C4-2B (cell line): Measurements from ENCODE around the gene ZNF407.

Experiments
- H3K27ac ChIP-seq: fragments of 450-650 bp; 2 replicates; pipeline ENCODE4 v1.5.1; 2017
- CTCF ChIP-seq: fragments of 450-650 bp; conservative IDR thresholded peaks from 2 replicates; pipeline ENCODE4 v1.5.1; 2017; ENCODE audit warnings: mild to moderate bottlenecking
- ZFX ChIP-seq: fragments of 450-650 bp; IDR thresholded peaks from 2 replicates; pipeline ENCODE4 v1.6.1; 2017

The ZNF407 gene

GRCh38 chr18:74597662-74598349 lies at the start of gene ZNF407:
Gene ZNF407, plus strand, starts transcription at chr18:74597870. Its CDS starts 33,150 bp downstream, at chr18:74631020.
- H3K27ac ChIP-seq: peak within 1 kb of the TSS; percentile 89
- TF ChIP-seq CTCF (no peak), ZFX (no peak)

GRCh38 chr18:74549591-74550104 lies 48.0 kb upstream of the ZNF407 start:
- TF ChIP-seq ZFX (no peak), CTCF (no peak)
- H3K27ac ChIP-seq: no peak overlapping the region

GRCh38 chr18:74550886-74551285 lies 46.8 kb upstream of the ZNF407 start:
- no peak for TF ChIP-seq CTCF
- TF ChIP-seq ZFX: no peak
- H3K27ac ChIP-seq: no peak overlapping the region

GRCh38 chr18:74551452-74551851 lies 46.2 kb upstream of the ZNF407 start:
- no peak for TF ChIP-seq CTCF
- TF ChIP-seq ZFX: no peak
- no peak overlapping the region for H3K27ac ChIP-seq

GRCh38 chr18:74551936-74552555 lies 45.6 kb upstream of the ZNF407 start:
- no peak for TF ChIP-seq ZFX
- peak; percentile 85 for TF ChIP-seq CTCF
- H3K27ac ChIP-seq: no peak overlapping the region

- TF ChIP-seq CTCF (no peak), ZFX (no peak)
- H3K27ac ChIP-seq: no peak overlapping the region
Measured at GRCh38 chr18:74556126-74556525, 41.5 kb upstream of the ZNF407 start.

- H3K27ac ChIP-seq: no peak overlapping the region
- TF ChIP-seq ZFX (no peak), CTCF (no peak)
Measured at GRCh38 chr18:74558096-74558495, 39.6 kb upstream of the ZNF407 start.
